Ovary (tissue), 3 donors: ENCODE measurements around the gene ABCB6.

Source experiments
- EP300 ChIP-seq: sonication (generic); formaldehyde crosslinking; IDR thresholded peaks from one replicate; pipeline ENCODE4 v1.6.1; 2017; ENCODE audit warnings: antibody characterized with exemption
- POLR2A ChIP-seq: fragments of 450-650 bp; IDR thresholded peaks from one replicate; pipeline ENCODE4 v1.6.1; 2017; ENCODE audit warnings: antibody characterized with exemption, mild to moderate bottlenecking, moderate library complexity
- TF ChIP-seq, protein P1 (sequence below), 3 donors: fragments of 450-650 bp in 2 of 3; fragments of 200-600 bp in 1 of 3; IDR thresholded peaks; one replicate each; pipeline versions ENCODE4 v1.5.1 to v1.8.0; 2016 to 2022; ENCODE audit warnings: antibody characterized with exemption in 3 of 3, mild to moderate bottlenecking in 1 of 3
- donor health status: DM: no; HTN: no; CAD: no.

DNA sequence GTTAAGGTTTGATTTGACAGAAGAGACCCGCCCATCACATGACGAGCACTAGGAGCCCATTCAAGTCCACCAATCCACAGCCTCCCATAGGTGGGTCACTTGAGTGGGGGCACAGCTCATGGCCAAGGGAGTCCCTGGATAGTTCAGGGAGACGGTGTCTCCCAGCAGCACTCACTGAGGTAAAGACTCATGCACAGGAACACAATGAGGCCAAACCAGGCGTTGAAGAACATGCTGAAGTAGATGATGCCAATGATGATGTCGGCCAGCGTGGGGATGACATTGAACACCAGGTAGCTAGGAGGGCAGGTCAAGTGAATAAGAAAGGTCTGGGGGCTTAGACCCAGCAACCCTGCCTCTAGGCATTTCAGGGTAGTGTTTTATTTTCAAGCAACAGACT is 4.0 kb downstream of the ABCB6 start:
- TF ChIP-seq, protein P1, sequence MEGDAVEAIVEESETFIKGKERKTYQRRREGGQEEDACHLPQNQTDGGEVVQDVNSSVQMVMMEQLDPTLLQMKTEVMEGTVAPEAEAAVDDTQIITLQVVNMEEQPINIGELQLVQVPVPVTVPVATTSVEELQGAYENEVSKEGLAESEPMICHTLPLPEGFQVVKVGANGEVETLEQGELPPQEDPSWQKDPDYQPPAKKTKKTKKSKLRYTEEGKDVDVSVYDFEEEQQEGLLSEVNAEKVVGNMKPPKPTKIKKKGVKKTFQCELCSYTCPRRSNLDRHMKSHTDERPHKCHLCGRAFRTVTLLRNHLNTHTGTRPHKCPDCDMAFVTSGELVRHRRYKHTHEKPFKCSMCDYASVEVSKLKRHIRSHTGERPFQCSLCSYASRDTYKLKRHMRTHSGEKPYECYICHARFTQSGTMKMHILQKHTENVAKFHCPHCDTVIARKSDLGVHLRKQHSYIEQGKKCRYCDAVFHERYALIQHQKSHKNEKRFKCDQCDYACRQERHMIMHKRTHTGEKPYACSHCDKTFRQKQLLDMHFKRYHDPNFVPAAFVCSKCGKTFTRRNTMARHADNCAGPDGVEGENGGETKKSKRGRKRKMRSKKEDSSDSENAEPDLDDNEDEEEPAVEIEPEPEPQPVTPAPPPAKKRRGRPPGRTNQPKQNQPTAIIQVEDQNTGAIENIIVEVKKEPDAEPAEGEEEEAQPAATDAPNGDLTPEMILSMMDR (IDR thresholded peaks at IDR 0.05), result no peak
- no peak for TF ChIP-seq POLR2A
- TF ChIP-seq EP300, result no peak
